Loucy (cell line): Measurements from ENCODE around the gene MAPK8.

Experiments
- H2AFZ ChIP-seq: fragments of 200-600 bp; sonication (generic); 2 replicates; pipeline ENCODE4 v1.6.0; 2016; ENCODE audit warnings: antibody characterized with exemption, mild to moderate bottlenecking, low read length, moderate library complexity
- H3F3A ChIP-seq: fragments of 200-600 bp; 2 replicates; pipeline ENCODE4 v1.6.0; 2016; ENCODE audit warnings: antibody characterized with exemption, low read depth, mild to moderate bottlenecking
- H3K27me3 ChIP-seq: fragments of 200-600 bp; sonication (generic); 2 replicates; pipeline ENCODE4 v1.6.1; 2014; ENCODE audit warnings: low read length, mild to moderate bottlenecking; ENCODE audit not compliant: insufficient read depth, poor library complexity, severe bottlenecking
- H3K36me3 ChIP-seq: fragments of 200-600 bp; sonication (generic); 2 replicates; pipeline ENCODE4 v1.6.1; 2016; ENCODE audit warnings: low read length; ENCODE audit not compliant: insufficient read depth
- H3K4me1 ChIP-seq: fragments of 200-600 bp; sonication (generic); 2 replicates; pipeline ENCODE4 v1.5.1; 2014; ENCODE audit warnings: low read length, mild to moderate bottlenecking; ENCODE audit not compliant: insufficient read depth, poor library complexity, severe bottlenecking
- H3K4me2 ChIP-seq: fragments of 200-600 bp; sonication (generic); 2 replicates; pipeline ENCODE4 v1.6.0; 2014; ENCODE audit warnings: antibody characterized with exemption, low read length, low read depth, mild to moderate bottlenecking; ENCODE audit not compliant: poor library complexity, severe bottlenecking
- H3K4me3 ChIP-seq: fragments of 200-600 bp; sonication (generic); 2 replicates; pipeline ENCODE4 v1.5.1; 2014; ENCODE audit warnings: low read length, mild to moderate bottlenecking, mixed read lengths; ENCODE audit not compliant: poor library complexity, severe bottlenecking
- H3K79me2 ChIP-seq: fragments of 200-600 bp; sonication (generic); 2 replicates; pipeline ENCODE4 v1.6.1; 2014; ENCODE audit warnings: low read length; ENCODE audit not compliant: insufficient read depth
- H3K9ac ChIP-seq: fragments of 200-600 bp; sonication (generic); 2 replicates; pipeline ENCODE4 v1.6.0; 2014; ENCODE audit warnings: mild to moderate bottlenecking, low read depth, low read length, moderate library complexity; ENCODE audit not compliant: poor library complexity, severe bottlenecking
- H3K9me2 ChIP-seq: fragments of 200-600 bp; sonication (generic); replicated peaks from 2 replicates; pipeline ENCODE4 v1.6.1; 2016; ENCODE audit warnings: low read depth, low read length, mixed read lengths
- H3K9me3 ChIP-seq: fragments of 200-600 bp; sonication (generic); 2 replicates; pipeline ENCODE4 v1.6.1; 2014; ENCODE audit warnings: mild to moderate bottlenecking, antibody characterized with exemption, low read length, low read depth; ENCODE audit not compliant: insufficient read depth
- H4K20me1 ChIP-seq: fragments of 200-600 bp; sonication (generic); 2 replicates; pipeline ENCODE4 v1.6.0; 2014; ENCODE audit warnings: antibody characterized with exemption, low read length, mild to moderate bottlenecking; ENCODE audit not compliant: insufficient read depth, poor library complexity, severe bottlenecking
- CTCF ChIP-seq: fragments of 200-600 bp; sonication (generic); conservative IDR thresholded peaks from 2 replicates; pipeline ENCODE4 v1.5.1; 2014; ENCODE audit warnings: mild to moderate bottlenecking, antibody characterized with exemption, low read length
- EZH2phosphoT487 ChIP-seq: fragments of 200-600 bp; IDR thresholded peaks from 2 replicates; pipeline ENCODE4 v1.6.1; 2018; ENCODE audit warnings: antibody characterized with exemption, mild to moderate bottlenecking, moderate library complexity, borderline replicate concordance

MAPK8 gene

GRCh38 chr10:48400850-48401220, 94.4 kb downstream of the MAPK8 start:
- TF ChIP-seq CTCF (no peak), EZH2phosphoT487 (no peak)
- no peak overlapping the region for H3K4me2 ChIP-seq
- peaks cover 8% of the 10 kb centered on the region for H3K36me3 ChIP-seq
- H3K4me1 ChIP-seq: peaks cover 7% of the 10 kb centered on the region
- no peaks in the 10 kb centered on the region for H3F3A ChIP-seq
- H3K4me3 ChIP-seq: no peak overlapping the region
- H2AFZ ChIP-seq: no peak overlapping the region
- H3K27me3 ChIP-seq: no peaks in the 10 kb centered on the region
- no peak overlapping the region for H3K9ac ChIP-seq
- peaks cover 44% of the 10 kb centered on the region for H3K79me2 ChIP-seq
- no peaks in the 10 kb centered on the region for H3K9me2 ChIP-seq
- peaks cover 11% of the 10 kb centered on the region for H4K20me1 ChIP-seq
- no peaks in the 10 kb centered on the region for H3K9me3 ChIP-seq

GRCh38 chr10:48404646-48405045, 98.2 kb downstream of the MAPK8 start:
- no peak overlapping the region for H3K4me2 ChIP-seq
- TF ChIP-seq EZH2phosphoT487 (no peak), CTCF (no peak)
- H4K20me1 ChIP-seq: peaks cover 10% of the 10 kb centered on the region
- peaks cover 23% of the 10 kb centered on the region for H3K36me3 ChIP-seq
- no peak overlapping the region for H3K4me3 ChIP-seq
- no peaks in the 10 kb centered on the region for H3K9me2 ChIP-seq
- no peaks in the 10 kb centered on the region for H3K27me3 ChIP-seq
- H2AFZ ChIP-seq: no peak overlapping the region
- H3K9ac ChIP-seq: no peak overlapping the region
- H3K9me3 ChIP-seq: no peaks in the 10 kb centered on the region
- H3K79me2 ChIP-seq: peaks cover 12% of the 10 kb centered on the region; the same call in 1 of the 2 replicates
- H3K4me1 ChIP-seq: peaks cover 14% of the 10 kb centered on the region
- H3F3A ChIP-seq: no peaks in the 10 kb centered on the region

GRCh38 chr10:48406204-48406603, 99.7 kb downstream of the MAPK8 start:
- H3F3A ChIP-seq: no peaks in the 10 kb centered on the region
- H3K4me2 ChIP-seq: no peak overlapping the region
- no peak overlapping the region for H3K4me3 ChIP-seq
- peaks cover 11% of the 10 kb centered on the region for H3K4me1 ChIP-seq
- no peaks in the 10 kb centered on the region for H3K79me2 ChIP-seq
- no peak overlapping the region for H3K9ac ChIP-seq
- TF ChIP-seq EZH2phosphoT487: no peak
- no peak for TF ChIP-seq CTCF
- H3K36me3 ChIP-seq: peaks cover 37% of the 10 kb centered on the region
- no peak overlapping the region for H2AFZ ChIP-seq
- H3K9me3 ChIP-seq: no peaks in the 10 kb centered on the region
- H4K20me1 ChIP-seq: peaks cover 7% of the 10 kb centered on the region
- no peaks in the 10 kb centered on the region for H3K27me3 ChIP-seq
- H3K9me2 ChIP-seq: no peaks in the 10 kb centered on the region
